ENCODE data around the gene RTP5. TPM values are rescaled to one million over a fixed set of nuclear protein-coding genes. Genes with fewer than 3 reads are reported as not detected.

RTP5 gene
- total and polyA plus RNA-seq, 2 donors (not counting 1 experiment from before 2014, with no cell fraction given), result not detected

DNA sequence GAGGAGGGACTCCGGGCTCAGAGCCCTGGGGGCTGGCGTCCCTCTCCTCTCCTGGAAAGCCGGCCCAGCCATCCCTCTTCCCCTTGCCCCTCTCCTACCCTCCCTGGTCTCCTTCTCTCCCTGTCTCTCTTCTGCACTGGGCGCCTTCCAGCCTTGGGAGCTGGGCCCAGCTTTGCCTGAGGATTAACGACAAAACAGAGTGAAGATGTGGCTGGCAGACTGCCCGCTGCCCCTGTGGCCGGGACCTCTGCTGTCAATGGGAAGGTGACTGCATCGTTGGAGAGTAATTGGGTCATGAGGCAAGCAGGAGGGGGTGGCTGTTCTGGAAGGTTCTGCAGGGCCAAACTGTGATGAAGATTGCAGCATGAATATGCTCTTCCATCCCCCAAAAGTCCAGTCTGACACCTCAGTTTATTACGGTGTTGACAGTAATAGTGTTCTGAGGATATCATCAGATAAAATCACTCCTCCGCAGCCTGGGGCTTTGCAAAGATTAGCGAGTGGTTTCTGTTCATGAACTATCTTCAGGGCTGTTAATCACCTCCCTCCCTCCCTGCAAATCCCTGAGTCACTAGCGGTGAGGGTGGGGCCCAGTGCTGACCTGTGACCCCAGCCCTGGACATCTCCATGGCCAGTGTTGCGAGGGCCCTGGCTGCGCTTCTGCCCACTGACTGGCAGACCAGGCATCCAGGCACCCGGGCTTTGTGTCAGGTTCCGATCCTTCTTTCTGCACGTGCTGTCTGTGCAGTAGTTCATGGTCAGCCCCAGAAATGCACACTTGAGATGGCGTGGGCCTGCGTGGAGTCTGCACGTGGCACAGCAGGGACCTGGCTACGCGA lies 23.0 kb downstream of the RTP5 start:
- TF ChIP-seq, protein P1, sequence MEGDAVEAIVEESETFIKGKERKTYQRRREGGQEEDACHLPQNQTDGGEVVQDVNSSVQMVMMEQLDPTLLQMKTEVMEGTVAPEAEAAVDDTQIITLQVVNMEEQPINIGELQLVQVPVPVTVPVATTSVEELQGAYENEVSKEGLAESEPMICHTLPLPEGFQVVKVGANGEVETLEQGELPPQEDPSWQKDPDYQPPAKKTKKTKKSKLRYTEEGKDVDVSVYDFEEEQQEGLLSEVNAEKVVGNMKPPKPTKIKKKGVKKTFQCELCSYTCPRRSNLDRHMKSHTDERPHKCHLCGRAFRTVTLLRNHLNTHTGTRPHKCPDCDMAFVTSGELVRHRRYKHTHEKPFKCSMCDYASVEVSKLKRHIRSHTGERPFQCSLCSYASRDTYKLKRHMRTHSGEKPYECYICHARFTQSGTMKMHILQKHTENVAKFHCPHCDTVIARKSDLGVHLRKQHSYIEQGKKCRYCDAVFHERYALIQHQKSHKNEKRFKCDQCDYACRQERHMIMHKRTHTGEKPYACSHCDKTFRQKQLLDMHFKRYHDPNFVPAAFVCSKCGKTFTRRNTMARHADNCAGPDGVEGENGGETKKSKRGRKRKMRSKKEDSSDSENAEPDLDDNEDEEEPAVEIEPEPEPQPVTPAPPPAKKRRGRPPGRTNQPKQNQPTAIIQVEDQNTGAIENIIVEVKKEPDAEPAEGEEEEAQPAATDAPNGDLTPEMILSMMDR (conservative IDR thresholded peaks at IDR 0.05 in 1 of 2, IDR thresholded peaks at IDR 0.05 in 1 of 2; ENCODE audit: low read depth in 1 of 2, low read length in 2 of 2), result no peak
- TF ChIP-seq EZH2 (IDR thresholded peaks at IDR 0.05; ENCODE audit: low read length, missing control alignments), result no peak
- no peak overlapping the region for H2AFZ ChIP-seq (ENCODE audit: low read length)
- no peaks in the 10 kb centered on the region for H3K36me3 ChIP-seq (ENCODE audit: control insufficient read depth, insufficient read depth, low read length)
- no peaks in the 10 kb centered on the region for H3K79me2 ChIP-seq (ENCODE audit: control insufficient read depth, insufficient read depth, low read length)
- H3K9me3 ChIP-seq (ENCODE audit: control insufficient read depth, insufficient read depth, low read depth, low read length), result no peaks in the 10 kb centered on the region
- DNase-seq (ENCODE audit: low read depth in 2 of 2), result peak; percentile 33 to 42
- H3K27ac ChIP-seq (ENCODE audit: insufficient read depth, low read length), result no peak overlapping the region
- H3K9ac ChIP-seq (ENCODE audit: insufficient read depth, low read length), result no peak overlapping the region
- no peak overlapping the region for H3K4me2 ChIP-seq (ENCODE audit: extremely low read depth, insufficient read depth, low read length)
- no peaks in the 10 kb centered on the region for H3K27me3 ChIP-seq (ENCODE audit: control insufficient read depth, insufficient read depth, low read length)
- no peak overlapping the region for H3K4me3 ChIP-seq (replicated peaks in 1 of 4; ENCODE audit: control extremely low read depth in 1 of 4, insufficient read depth in 1 of 4, low read depth in 3 of 4, low read length in 4 of 4)
- no peaks in the 10 kb centered on the region for H3K4me1 ChIP-seq (ENCODE audit: control insufficient read depth, extremely low read depth, insufficient read depth, low read length)
- no peaks in the 10 kb centered on the region for H4K20me1 ChIP-seq (ENCODE audit: control insufficient read depth, extremely low read depth, insufficient read depth, low read length)

DNA sequence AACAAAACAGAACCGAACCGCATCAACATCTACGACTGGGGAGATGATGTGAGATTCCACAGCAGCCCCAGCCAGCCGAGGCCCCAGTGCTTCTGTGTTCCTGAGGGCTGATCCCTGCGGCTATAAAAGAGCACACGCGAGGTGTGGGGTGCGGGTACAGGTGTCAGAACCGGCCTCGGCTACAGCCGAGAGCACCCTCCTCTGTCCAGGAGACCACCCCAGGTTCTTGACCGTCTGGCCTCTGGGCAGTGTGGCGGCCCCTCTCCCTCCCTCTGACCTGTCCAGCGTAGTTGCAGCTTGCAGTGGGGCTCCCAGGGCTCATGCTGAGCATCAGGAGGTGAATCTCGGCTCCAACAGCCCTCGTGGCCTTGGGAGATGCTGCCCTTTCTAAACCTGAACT lies 23.7 kb downstream of the RTP5 start:
- H3K9me3 ChIP-seq (ENCODE audit: control insufficient read depth, insufficient read depth, low read depth, low read length), result no peaks in the 10 kb centered on the region
- H2AFZ ChIP-seq (ENCODE audit: low read length), result no peak overlapping the region
- TF ChIP-seq, protein P1 (conservative IDR thresholded peaks at IDR 0.05 in 1 of 2, IDR thresholded peaks at IDR 0.05 in 1 of 2; ENCODE audit: low read depth in 1 of 2, low read length in 2 of 2), result no peak
- TF ChIP-seq EZH2 (IDR thresholded peaks at IDR 0.05; ENCODE audit: low read length, missing control alignments), result no peak
- H3K79me2 ChIP-seq (ENCODE audit: control insufficient read depth, insufficient read depth, low read length), result no peaks in the 10 kb centered on the region
- H3K4me2 ChIP-seq (ENCODE audit: extremely low read depth, insufficient read depth, low read length), result no peak overlapping the region
- no peak for DNase-seq (ENCODE audit: low read depth in 2 of 2)
- no peak overlapping the region for H3K9ac ChIP-seq (ENCODE audit: insufficient read depth, low read length)
- H3K27ac ChIP-seq (ENCODE audit: insufficient read depth, low read length), result no peak overlapping the region
- no peak overlapping the region for H3K4me3 ChIP-seq (replicated peaks in 1 of 4; ENCODE audit: control extremely low read depth in 1 of 4, insufficient read depth in 1 of 4, low read depth in 3 of 4, low read length in 4 of 4)
- H3K36me3 ChIP-seq (ENCODE audit: control insufficient read depth, insufficient read depth, low read length), result no peaks in the 10 kb centered on the region
- no peaks in the 10 kb centered on the region for H4K20me1 ChIP-seq (ENCODE audit: control insufficient read depth, extremely low read depth, insufficient read depth, low read length)
- no peaks in the 10 kb centered on the region for H3K27me3 ChIP-seq (ENCODE audit: control insufficient read depth, insufficient read depth, low read length)
- no peaks in the 10 kb centered on the region for H3K4me1 ChIP-seq (ENCODE audit: control insufficient read depth, extremely low read depth, insufficient read depth, low read length)

DNA sequence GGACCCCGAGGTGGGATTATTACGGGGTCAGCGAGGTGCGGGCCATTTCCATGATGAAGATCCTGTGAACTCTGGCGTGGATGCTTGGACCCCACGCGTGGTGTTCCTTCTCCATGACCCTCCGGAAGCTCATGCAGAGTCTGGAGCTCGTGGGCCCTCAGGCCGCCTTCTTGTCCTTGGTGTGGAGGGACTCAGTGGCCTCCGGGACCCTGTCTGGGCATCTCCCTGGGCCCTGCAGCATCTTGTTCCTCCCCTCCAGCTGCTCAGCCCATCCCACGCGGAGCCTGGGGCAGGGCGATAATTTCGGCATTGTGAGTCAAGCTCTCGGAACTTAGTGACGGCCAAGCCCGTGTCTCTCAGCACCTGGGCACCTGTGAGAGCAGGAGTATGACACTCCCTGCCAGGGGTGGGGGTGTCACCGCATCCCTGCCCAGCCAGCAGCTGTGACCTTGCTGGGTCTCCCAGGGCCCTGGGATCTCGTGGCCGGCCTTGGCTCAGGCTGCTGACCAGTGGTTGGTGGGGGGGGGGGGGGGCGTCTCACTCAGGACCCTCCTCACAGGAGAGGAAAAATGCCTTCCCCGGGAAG lies 24.6 kb downstream of the RTP5 start:
- H3K27me3 ChIP-seq (ENCODE audit: control insufficient read depth, insufficient read depth, low read length), result no peaks in the 10 kb centered on the region
- no peak for DNase-seq (ENCODE audit: low read depth in 2 of 2)
- H3K4me3 ChIP-seq (replicated peaks in 1 of 4; ENCODE audit: control extremely low read depth in 1 of 4, insufficient read depth in 1 of 4, low read depth in 3 of 4, low read length in 4 of 4), result no peak overlapping the region
- no peak overlapping the region for H3K9ac ChIP-seq (ENCODE audit: insufficient read depth, low read length)
- H3K27ac ChIP-seq (ENCODE audit: insufficient read depth, low read length), result no peak overlapping the region
- no peaks in the 10 kb centered on the region for H4K20me1 ChIP-seq (ENCODE audit: control insufficient read depth, extremely low read depth, insufficient read depth, low read length)
- H3K79me2 ChIP-seq (ENCODE audit: control insufficient read depth, insufficient read depth, low read length), result no peaks in the 10 kb centered on the region
- no peaks in the 10 kb centered on the region for H3K4me1 ChIP-seq (ENCODE audit: control insufficient read depth, extremely low read depth, insufficient read depth, low read length)
- H3K4me2 ChIP-seq (ENCODE audit: extremely low read depth, insufficient read depth, low read length), result no peak overlapping the region
- H3K9me3 ChIP-seq (ENCODE audit: control insufficient read depth, insufficient read depth, low read depth, low read length), result no peaks in the 10 kb centered on the region
- TF ChIP-seq, protein P1 (conservative IDR thresholded peaks at IDR 0.05 in 1 of 2, IDR thresholded peaks at IDR 0.05 in 1 of 2; ENCODE audit: low read depth in 1 of 2, low read length in 2 of 2), result no peak
- TF ChIP-seq EZH2 (IDR thresholded peaks at IDR 0.05; ENCODE audit: low read length, missing control alignments), result no peak
- no peak overlapping the region for H2AFZ ChIP-seq (ENCODE audit: low read length)
- H3K36me3 ChIP-seq (ENCODE audit: control insufficient read depth, insufficient read depth, low read length), result no peaks in the 10 kb centered on the region

Data from fibroblast of lung (primary cell).